Measurements from ENCODE around the gene ROMO1.

GRCh38 chr20:35690265-35690664, 8.9 kb upstream of the ROMO1 start:
- TF ChIP-seq CTCF (IDR thresholded peaks at IDR 0.05; ENCODE audit: low read depth, low read length, poor library complexity, severe bottlenecking) (no peak), EZH2phosphoT487 (IDR thresholded peaks at IDR 0.05; ENCODE audit: borderline replicate concordance, low read length) (no peak)
